HG03378 (cell line): ENCODE results near the gene SLFN5.
"Not testable (repeated sequence)": the region's sequence is repeated elsewhere in the genome, so short reads cannot be mapped to it uniquely, and the experiment has no call there.

Experiments used
- ATAC-seq: cut with Tn5 transposase; IDR thresholded peaks from one replicate; pipeline ENCODE4 v1.9.1; 2021; ENCODE audit warnings: mild to moderate bottlenecking, moderate library complexity; ENCODE audit not compliant: unreplicated experiment

Gene SLFN5

DNA sequence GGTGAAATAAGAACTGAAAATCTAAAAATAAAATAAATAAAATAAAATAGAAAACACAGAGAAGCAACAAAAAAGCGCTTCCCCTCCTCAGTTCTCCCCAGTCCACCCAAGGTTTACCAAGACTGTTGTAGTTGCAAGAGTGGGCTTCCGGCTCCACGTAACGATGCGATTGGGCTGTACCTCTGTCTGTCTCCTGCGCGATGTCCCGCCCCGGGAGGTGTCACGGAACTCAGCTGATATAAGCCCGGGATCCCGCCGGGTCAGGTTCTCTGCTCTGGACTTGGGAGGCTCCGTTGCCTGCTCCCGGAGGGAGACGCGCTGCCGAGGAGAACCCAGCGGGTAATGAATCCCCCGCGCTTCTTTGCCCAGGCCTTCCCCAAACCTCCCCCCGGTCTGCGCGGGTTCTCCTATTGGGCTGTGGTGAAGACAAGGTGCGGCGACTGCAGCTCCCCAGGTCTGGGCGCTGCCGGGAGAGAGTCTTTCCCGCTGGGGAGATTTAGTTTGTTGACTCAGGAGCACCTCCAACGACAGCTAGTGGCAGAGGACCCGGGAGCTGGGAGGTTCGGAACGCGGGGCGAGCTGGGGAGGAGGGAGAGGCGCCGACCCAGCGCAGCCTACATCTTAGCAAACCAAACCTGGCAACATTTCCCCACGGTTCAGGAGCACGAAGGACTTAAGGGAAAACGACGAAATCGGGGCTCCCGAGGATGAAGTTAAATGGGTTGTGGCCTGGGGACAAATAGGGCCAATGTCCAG is at the start of gene SLFN5:
TSS of gene SLFN5 (plus strand) at position 268 of the 756 bp plus-strand sequence. CDS start 15,619 bp downstream, outside the sequence.
- peak; percentile 55 for ATAC-seq

DNA sequence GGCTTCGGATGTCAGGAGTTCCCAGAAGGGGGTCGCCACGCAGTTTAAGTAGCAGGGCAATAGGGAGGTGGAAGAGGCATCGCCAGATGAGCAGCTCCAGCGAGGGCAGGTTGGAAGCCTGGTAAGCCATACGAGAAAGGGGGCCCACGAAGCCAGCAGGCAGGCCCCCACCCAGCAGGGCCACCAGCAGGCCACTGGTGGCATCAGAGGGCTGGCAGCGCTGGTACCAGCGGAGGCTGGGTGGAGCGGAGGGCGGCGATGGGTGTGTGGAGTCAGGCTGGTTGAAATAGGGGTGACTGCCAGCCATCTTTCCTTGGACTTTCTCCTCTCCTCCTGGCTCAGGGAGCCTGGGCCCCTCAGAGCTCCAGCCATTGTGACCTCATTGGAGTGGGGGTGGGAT is 48.9 kb upstream of the SLFN5 start, which contains the start of gene SLC35G3:
TSS of gene SLC35G3 (minus strand) at position 393 of the 400 bp plus-strand sequence. CDS start at position 307, 86 bp downstream.
- not testable (repeated sequence) for ATAC-seq

DNA sequence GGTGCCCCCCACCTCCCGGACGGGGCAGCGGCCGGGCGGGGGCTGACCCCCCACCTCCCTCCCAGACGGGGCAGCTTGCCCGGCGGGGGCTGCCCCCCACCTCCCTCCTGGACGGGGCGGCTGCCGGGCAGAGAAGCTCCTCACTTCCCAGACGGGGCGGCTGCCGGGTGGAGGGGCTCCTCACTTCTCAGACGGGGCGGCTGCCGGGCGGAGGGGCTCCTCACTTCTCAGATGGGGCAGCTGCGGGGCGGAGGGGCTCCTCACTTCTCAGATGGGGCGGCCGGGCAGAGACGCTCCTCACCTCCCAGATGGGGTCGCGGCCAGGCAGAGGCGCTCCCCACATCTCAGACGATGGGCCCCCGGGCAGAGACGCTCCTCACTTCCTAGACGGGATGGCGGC is 47.8 kb upstream of the SLFN5 start:
- ATAC-seq = not testable (repeated sequence)

DNA sequence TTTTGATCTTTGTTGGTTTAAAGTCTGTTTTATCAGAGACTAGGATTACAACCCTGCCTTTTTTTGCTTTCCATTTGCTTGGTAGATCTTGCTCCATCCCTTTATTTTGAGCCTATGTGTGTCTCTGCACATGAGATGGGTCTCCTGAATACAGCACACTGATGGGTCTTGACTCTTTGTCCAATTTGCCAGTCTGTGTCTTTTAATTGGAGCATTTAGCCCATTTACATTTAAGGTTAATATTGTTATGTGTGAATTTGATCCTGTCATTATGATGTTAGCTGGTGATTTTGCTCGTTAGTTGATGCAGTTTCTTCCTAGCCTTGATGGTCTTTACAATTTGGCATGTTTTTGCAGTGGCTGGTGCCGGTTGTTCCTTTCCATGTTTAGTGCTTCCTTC is 40.3 kb upstream of the SLFN5 start:
- not testable (repeated sequence) for ATAC-seq

DNA sequence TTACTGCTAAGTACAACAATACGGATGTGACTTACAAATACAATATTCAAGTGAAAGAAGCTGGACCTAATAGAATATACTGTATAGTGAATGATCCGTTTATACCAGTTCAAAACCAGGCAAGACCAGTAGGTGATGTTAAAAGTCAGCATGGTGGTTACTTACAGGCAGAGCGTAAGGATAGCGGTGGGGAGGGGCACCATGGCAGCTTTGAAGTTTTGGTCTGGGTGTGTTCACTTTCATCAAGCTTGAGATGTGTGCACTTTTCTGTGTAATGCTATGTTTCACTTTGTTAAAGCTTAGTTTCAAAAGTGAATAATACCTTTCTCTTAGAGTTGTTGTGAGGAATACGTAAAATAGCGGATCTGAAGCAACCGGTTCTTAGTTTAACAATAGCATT is 32.1 kb upstream of the SLFN5 start:
- no peak for ATAC-seq

GRCh38 chr17:35212668-35213067 is 30.2 kb upstream of the SLFN5 start:
- ATAC-seq = no peak

DNA sequence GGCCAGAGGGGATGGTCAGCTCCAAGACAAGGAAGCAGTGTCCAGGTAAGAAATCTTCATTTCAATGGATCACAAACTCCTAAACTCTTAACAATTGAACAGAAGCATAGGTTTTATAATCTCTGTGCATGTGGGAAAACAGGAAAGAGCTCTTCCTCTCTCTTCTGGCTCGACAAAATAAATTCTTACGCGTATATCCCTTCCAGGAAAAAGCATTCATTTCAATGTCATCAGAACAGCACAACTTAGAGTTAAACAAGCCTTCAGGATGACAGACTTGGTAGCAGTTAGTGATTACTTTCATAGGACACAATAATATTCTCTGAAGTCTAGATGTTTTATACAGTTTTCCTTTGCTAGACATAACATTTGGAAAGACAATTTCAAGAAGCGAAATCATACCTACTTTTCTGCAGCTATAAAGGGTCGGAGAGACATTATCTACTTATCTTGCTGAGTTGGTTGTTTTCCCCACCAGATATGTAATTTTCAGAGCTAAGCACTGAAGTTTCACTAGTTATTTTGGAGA is 29.4 kb upstream of the SLFN5 start:
- no peak for ATAC-seq

GRCh38 chr17:35214192-35214591 is 28.7 kb upstream of the SLFN5 start:
- ATAC-seq = no peak

- ATAC-seq = no peak
Measured at GRCh38 chr17:35214631-35215273, 28.1 kb upstream of the SLFN5 start.

GRCh38 chr17:35217107-35217506 is 25.8 kb upstream of the SLFN5 start:
- no peak for ATAC-seq

DNA sequence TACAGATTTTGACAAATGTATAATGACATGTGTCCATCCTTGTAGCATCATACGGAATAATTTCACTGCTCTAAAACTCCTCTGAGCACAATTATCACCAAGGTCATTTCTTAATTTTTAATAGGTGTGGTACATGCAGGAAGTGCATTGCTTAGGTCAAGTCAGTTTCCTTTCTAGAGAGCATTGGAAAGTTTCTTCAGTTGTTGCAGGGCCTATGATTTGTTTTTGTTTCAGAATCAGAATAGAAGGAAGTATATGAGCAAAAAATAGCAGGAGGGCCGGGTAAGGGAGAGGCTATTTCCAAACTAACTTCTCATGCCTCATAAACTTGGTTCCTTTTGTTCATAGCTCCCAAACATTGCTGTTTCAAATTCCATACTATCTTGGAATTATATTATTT is 24.0 kb upstream of the SLFN5 start:
- no peak for ATAC-seq

DNA sequence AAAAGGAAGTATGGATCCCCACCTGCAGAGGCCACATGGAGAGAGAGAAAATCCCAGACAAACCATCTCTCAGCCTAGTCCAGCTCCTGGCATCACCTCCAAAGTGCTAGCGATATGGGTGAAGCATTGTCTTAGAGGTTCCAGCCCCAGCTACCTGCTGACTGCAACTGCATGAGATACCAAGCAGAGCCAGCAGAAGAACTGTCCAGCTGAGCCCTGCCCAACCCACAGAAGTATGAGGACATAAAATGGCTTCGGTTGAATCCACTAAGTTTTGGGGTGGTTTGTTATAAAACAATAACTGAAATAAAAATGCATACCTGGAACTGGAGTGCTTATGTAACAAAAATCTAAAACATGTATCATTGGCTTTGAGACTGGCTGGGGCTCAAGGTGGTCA is 20.4 kb upstream of the SLFN5 start:
- ATAC-seq = no peak

GRCh38 chr17:35224436-35224835 is 18.4 kb upstream of the SLFN5 start:
- ATAC-seq = no peak

GRCh38 chr17:35227546-35227945 is 15.3 kb upstream of the SLFN5 start:
- no peak for ATAC-seq

- no peak for ATAC-seq
Measured at GRCh38 chr17:35229638-35230037, 13.2 kb upstream of the SLFN5 start.

DNA sequence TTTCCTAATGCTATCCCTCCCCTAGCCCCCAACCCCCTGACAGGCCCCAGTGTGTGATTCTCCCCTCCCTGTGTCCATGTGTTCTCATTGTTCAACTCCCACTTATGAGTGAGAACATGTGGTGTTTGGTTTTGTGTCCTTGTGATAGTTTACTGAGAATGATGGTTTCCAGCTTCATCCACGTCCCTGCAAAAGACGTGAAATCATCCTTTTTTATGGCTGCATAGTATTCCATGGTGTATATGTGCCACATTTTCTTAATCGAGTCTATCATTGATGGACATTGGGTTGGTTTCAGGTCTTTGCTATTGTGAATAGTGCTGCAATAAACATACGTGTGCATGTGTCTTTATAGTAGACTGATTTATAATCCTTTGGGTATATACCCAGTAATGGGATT is 8.6 kb upstream of the SLFN5 start:
- ATAC-seq = not testable (repeated sequence)

GRCh38 chr17:35235289-35235688 is 7.6 kb upstream of the SLFN5 start:
- no peak for ATAC-seq

DNA sequence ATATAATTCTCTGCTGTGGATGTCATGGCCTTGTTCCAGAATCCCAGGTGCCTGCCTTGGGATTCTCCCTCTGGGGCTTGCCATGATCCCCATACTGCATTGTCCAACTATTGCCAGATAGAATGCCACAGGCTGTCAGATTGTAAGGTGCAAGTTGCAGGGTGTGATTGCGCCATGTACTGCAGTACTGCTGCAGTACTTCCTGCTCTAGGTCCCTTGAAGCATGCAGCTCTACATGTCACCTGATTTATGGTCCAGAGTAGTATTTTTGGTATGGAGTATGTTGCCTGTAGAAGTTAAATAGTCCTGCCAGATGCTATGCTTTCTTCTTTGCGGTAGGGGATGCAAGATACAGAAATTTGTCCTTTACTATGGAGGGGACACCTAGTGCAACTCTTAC is 7.0 kb upstream of the SLFN5 start:
- no peak for ATAC-seq

DNA sequence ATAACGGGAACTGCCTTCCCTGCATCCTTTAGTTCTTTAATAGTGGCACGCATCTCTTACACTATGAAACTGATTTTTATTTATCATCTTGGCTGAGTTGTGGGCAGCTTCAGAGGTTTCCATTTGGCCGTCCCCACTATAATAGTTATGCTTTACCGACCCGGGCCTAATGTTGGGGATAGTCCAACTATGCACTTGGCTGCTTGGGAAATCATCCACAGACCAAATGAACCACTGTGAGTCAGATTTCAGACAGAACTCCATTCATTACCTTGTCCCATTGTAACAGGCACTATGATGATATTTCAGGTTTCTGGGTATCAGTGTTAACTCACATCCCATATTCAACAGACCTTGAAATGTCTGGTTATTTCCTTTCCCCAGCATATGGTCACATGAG is 6.1 kb upstream of the SLFN5 start:
- ATAC-seq = no peak

GRCh38 chr17:35238821-35239220 is 4.1 kb upstream of the SLFN5 start:
- ATAC-seq = no peak

DNA sequence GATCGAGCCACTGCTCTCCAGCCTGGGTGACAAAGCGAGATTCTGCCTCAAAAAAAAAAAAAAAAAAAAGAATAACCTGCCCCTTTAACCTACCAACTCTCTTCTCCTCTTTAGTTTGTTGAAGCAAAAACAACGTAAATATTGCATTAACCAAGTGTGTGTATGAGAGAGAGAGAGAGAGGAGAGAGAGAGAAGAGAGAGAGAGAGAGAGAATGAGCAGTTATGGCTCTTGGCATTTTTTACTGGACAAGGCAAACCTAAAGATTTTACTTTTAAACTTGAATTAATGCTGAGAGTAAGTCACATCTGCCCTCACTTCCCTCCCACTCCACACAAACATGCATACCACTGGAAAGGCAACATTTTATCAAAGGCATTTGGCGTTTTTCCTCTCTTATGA is 3.0 kb upstream of the SLFN5 start:
- ATAC-seq = no peak

DNA sequence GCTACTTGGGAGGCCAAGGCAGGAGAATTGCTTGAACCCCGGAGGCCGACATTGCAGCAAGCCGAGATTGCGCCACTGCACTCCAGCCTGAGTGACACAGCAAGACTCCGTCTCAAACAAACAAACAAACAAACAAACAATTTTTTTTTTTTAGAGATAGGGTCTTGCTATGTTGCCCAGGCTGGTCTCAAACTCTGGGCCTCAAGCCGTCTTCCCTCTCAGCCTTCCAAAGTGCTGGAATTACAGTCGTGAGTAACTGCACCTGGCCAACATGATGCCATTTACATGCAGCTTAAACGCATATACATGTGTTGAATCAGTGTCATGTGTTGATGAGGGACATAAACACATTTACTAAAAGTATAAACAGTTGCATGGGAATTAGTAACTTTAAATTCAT is 2.0 kb upstream of the SLFN5 start:
- ATAC-seq = no peak
